ENCODE measurements around the gene GPR153. TPM values are rescaled to one million over a fixed set of nuclear protein-coding genes. Genes with fewer than 3 reads are reported as not detected.

Gene GPR153
- polyA plus RNA-seq, 4 donors, result 6.5 to 34.9 (median 22.3) TPM

- Histone ChIP-seq H3K36me3 (ENCODE audit: control insufficient read depth in 3 of 3, insufficient read depth in 2 of 3, low read depth in 1 of 3, low read length in 3 of 3) (peaks cover 0 to 50% (median 0%) of the 10 kb centered on the region in 3 donors), H3K9me3 (ENCODE audit: control insufficient read depth in 2 of 2, insufficient read depth in 1 of 2, low read depth in 1 of 2, low read length in 1 of 2) (no peaks in the 10 kb centered on the region), H3K4me1 (ENCODE audit: control insufficient read depth in 3 of 3, insufficient read depth in 2 of 3, low read depth in 1 of 3, low read length in 2 of 3) (peaks cover 0 to 11% (median 0%) of the 10 kb centered on the region in 3 donors), H3K27ac (ENCODE audit: low read depth in 1 of 3, low read length in 2 of 3) (no peak overlapping the region), H3K27me3 (ENCODE audit: control insufficient read depth in 3 of 3, insufficient read depth in 3 of 3, low read length in 3 of 3) (peaks cover 0 to 6% (median 5%) of the 10 kb centered on the region in 3 donors), H3K4me3 (ENCODE audit: low read depth in 1 of 3, low read length in 3 of 3) (no peak overlapping the region)
- WGBS, 3 donors, result 90 to 97% (median 94%) methylated on average over 9 of the region's 9 CpGs
- DNase-seq, result no peak
- no peak for FAIRE-seq
Observed at GRCh38 chr1:6253380-6253779, 7.5 kb downstream of the GPR153 start.

GRCh38 chr1:6252374-6252710 is 8.6 kb downstream of the GPR153 start:
- no peak for FAIRE-seq
- no peak overlapping the region for H3K27ac ChIP-seq (ENCODE audit: low read depth in 1 of 3, low read length in 2 of 3)
- DNase-seq, result no peak
- no peaks in the 10 kb centered on the region for H3K9me3 ChIP-seq (ENCODE audit: control insufficient read depth in 2 of 2, insufficient read depth in 1 of 2, low read depth in 1 of 2, low read length in 1 of 2)
- peaks cover 0 to 11% (median 0%) of the 10 kb centered on the region in 3 donors for H3K4me1 ChIP-seq (ENCODE audit: control insufficient read depth in 3 of 3, insufficient read depth in 2 of 3, low read depth in 1 of 3, low read length in 2 of 3)
- H3K27me3 ChIP-seq (ENCODE audit: control insufficient read depth in 3 of 3, insufficient read depth in 3 of 3, low read length in 3 of 3), result peaks cover 0 to 10% (median 5%) of the 10 kb centered on the region in 3 donors
- 85 to 95% (median 91%) methylated on average over 4 of the region's 4 CpGs for WGBS, 3 donors
- H3K36me3 ChIP-seq (ENCODE audit: control insufficient read depth in 3 of 3, insufficient read depth in 2 of 3, low read depth in 1 of 3, low read length in 3 of 3), result peaks cover 0 to 48% (median 0%) of the 10 kb centered on the region in 3 donors
- H3K4me3 ChIP-seq (ENCODE audit: low read depth in 1 of 3, low read length in 3 of 3), result no peak overlapping the region

- no peak for DNase-seq
- Histone ChIP-seq H3K36me3 (ENCODE audit: control insufficient read depth in 3 of 3, insufficient read depth in 2 of 3, low read depth in 1 of 3, low read length in 3 of 3) (peaks cover 0 to 43% (median 0%) of the 10 kb centered on the region in 3 donors), H3K27me3 (ENCODE audit: control insufficient read depth in 3 of 3, insufficient read depth in 3 of 3, low read length in 3 of 3) (peaks cover 0 to 14% (median 5%) of the 10 kb centered on the region in 3 donors)
Observed at GRCh38 chr1:6251681-6252373, 9.1 kb downstream of the GPR153 start.

GRCh38 chr1:6251233-6251632 is 9.7 kb downstream of the GPR153 start:
- FAIRE-seq (no peak), DNase-seq (no peak)
- WGBS, 3 donors, result 84 to 88% (median 87%) methylated on average over 19 of the region's 19 CpGs
- Histone ChIP-seq H3K36me3 (ENCODE audit: control insufficient read depth in 3 of 3, insufficient read depth in 2 of 3, low read depth in 1 of 3, low read length in 3 of 3) (peaks cover 0 to 41% (median 0%) of the 10 kb centered on the region in 3 donors), H3K27me3 (ENCODE audit: control insufficient read depth in 3 of 3, insufficient read depth in 3 of 3, low read length in 3 of 3) (peaks cover 0 to 19% (median 5%) of the 10 kb centered on the region in 3 donors), H3K27ac (ENCODE audit: low read depth in 1 of 3, low read length in 2 of 3) (no peak overlapping the region), H3K4me1 (ENCODE audit: control insufficient read depth in 3 of 3, insufficient read depth in 2 of 3, low read depth in 1 of 3, low read length in 2 of 3) (peaks cover 0 to 20% (median 0%) of the 10 kb centered on the region in 3 donors), H3K4me3 (ENCODE audit: low read depth in 1 of 3, low read length in 3 of 3) (no peak overlapping the region), H3K9me3 (ENCODE audit: control insufficient read depth in 2 of 2, insufficient read depth in 1 of 2, low read depth in 1 of 2, low read length in 1 of 2) (no peaks in the 10 kb centered on the region)

More at GRCh38 chr1:6251681-6252373, 9.1 kb downstream of the GPR153 start:
- 81 to 84% (median 83%) methylated on average over 15 of the region's 15 CpGs for WGBS, 3 donors
- Histone ChIP-seq H3K4me1 (ENCODE audit: control insufficient read depth in 3 of 3, insufficient read depth in 2 of 3, low read depth in 1 of 3, low read length in 2 of 3) (peaks cover 0 to 15% (median 0%) of the 10 kb centered on the region in 3 donors), H3K27ac (ENCODE audit: low read depth in 1 of 3, low read length in 2 of 3) (no peak overlapping the region), H3K9me3 (ENCODE audit: control insufficient read depth in 2 of 2, insufficient read depth in 1 of 2, low read depth in 1 of 2, low read length in 1 of 2) (no peaks in the 10 kb centered on the region), H3K4me3 (ENCODE audit: low read depth in 1 of 3, low read length in 3 of 3) (no peak overlapping the region)
- no peak for FAIRE-seq

GRCh38 chr1:6249739-6250689 is 10.9 kb downstream of the GPR153 start:
- peak overlapping the region in 1 of 3 donors; percentile 9 for H3K4me3 ChIP-seq (ENCODE audit: low read depth in 1 of 3, low read length in 3 of 3)
- peaks cover 0 to 27% (median 4%) of the 10 kb centered on the region in 3 donors for H3K4me1 ChIP-seq (ENCODE audit: control insufficient read depth in 3 of 3, insufficient read depth in 2 of 3, low read depth in 1 of 3, low read length in 2 of 3)
- H3K27ac ChIP-seq (ENCODE audit: low read depth in 1 of 3, low read length in 2 of 3), result no peak overlapping the region
- WGBS, 3 donors, result 7 to 15% (median 12%) methylated on average over 54 to 71 of the region's 71 CpGs
- H3K36me3 ChIP-seq (ENCODE audit: control insufficient read depth in 3 of 3, insufficient read depth in 2 of 3, low read depth in 1 of 3, low read length in 3 of 3), result peaks cover 0 to 41% (median 0%) of the 10 kb centered on the region in 3 donors
- no peaks in the 10 kb centered on the region for H3K9me3 ChIP-seq (ENCODE audit: control insufficient read depth in 2 of 2, insufficient read depth in 1 of 2, low read depth in 1 of 2, low read length in 1 of 2)
- DNase-seq, result peak; percentile 17 to 66
- peaks cover 0 to 27% (median 5%) of the 10 kb centered on the region in 3 donors for H3K27me3 ChIP-seq (ENCODE audit: control insufficient read depth in 3 of 3, insufficient read depth in 3 of 3, low read length in 3 of 3)
- FAIRE-seq, result no peak

GRCh38 chr1:6248932-6249738 is 11.8 kb downstream of the GPR153 start:
- Histone ChIP-seq H3K36me3 (ENCODE audit: control insufficient read depth in 3 of 3, insufficient read depth in 2 of 3, low read depth in 1 of 3, low read length in 3 of 3) (peaks cover 0 to 33% (median 0%) of the 10 kb centered on the region in 3 donors), H3K4me3 (ENCODE audit: low read depth in 1 of 3, low read length in 3 of 3) (peak overlapping the region in 1 of 3 donors; percentile 9), H3K9me3 (ENCODE audit: control insufficient read depth in 2 of 2, insufficient read depth in 1 of 2, low read depth in 1 of 2, low read length in 1 of 2) (no peaks in the 10 kb centered on the region), H3K4me1 (ENCODE audit: control insufficient read depth in 3 of 3, insufficient read depth in 2 of 3, low read depth in 1 of 3, low read length in 2 of 3) (peaks cover 0 to 27% (median 4%) of the 10 kb centered on the region in 3 donors), H3K27me3 (ENCODE audit: control insufficient read depth in 3 of 3, insufficient read depth in 3 of 3, low read length in 3 of 3) (peaks cover 0 to 33% (median 11%) of the 10 kb centered on the region in 3 donors), H3K27ac (ENCODE audit: low read depth in 1 of 3, low read length in 2 of 3) (no peak overlapping the region)
- FAIRE-seq (no peak), DNase-seq (peak; percentile 30 to 66)
- 3 to 5% (median 4%) methylated on average over 36 to 96 of the region's 96 CpGs for WGBS, 3 donors

GRCh38 chr1:6248161-6248776 is 12.6 kb downstream of the GPR153 start:
- Histone ChIP-seq H3K27ac (ENCODE audit: low read depth in 1 of 3, low read length in 2 of 3) (no peak overlapping the region), H3K36me3 (ENCODE audit: control insufficient read depth in 3 of 3, insufficient read depth in 2 of 3, low read depth in 1 of 3, low read length in 3 of 3) (peaks cover 0 to 25% (median 0%) of the 10 kb centered on the region in 3 donors), H3K4me1 (ENCODE audit: control insufficient read depth in 3 of 3, insufficient read depth in 2 of 3, low read depth in 1 of 3, low read length in 2 of 3) (peaks cover 0 to 27% (median 4%) of the 10 kb centered on the region in 3 donors), H3K4me3 (ENCODE audit: low read depth in 1 of 3, low read length in 3 of 3) (no peak overlapping the region), H3K9me3 (ENCODE audit: control insufficient read depth in 2 of 2, insufficient read depth in 1 of 2, low read depth in 1 of 2, low read length in 1 of 2) (no peaks in the 10 kb centered on the region), H3K27me3 (ENCODE audit: control insufficient read depth in 3 of 3, insufficient read depth in 3 of 3, low read length in 3 of 3) (peaks cover 2 to 42% (median 18%) of the 10 kb centered on the region in 3 donors)
- FAIRE-seq (no peak), DNase-seq (no peak)
- WGBS, 3 donors, result 67 to 81% (median 73%) methylated on average over 14 of the region's 14 CpGs

All from small intestine (tissue), 7 donors.